Prostate gland (tissue), 2 donors: Measurements from ENCODE around the gene TMEM222.

Source experiments
- CTCF ChIP-seq, 4 experiments: fragments of 200-600 bp in 2 of 4; fragments of 450-650 bp in 2 of 4; sonication (generic) in 2 of 4; IDR thresholded peaks; 1 replicate in 3 of 4; 2 replicates in 1 of 4; pipeline ENCODE4 v1.5.1; 2016 to 2019; ENCODE audit warnings: antibody characterized with exemption in 4 of 4, mild to moderate bottlenecking in 2 of 4, moderate library complexity in 2 of 4
- POLR2A ChIP-seq: fragments of 450-650 bp; IDR thresholded peaks from one replicate; pipeline ENCODE4 v1.6.1; 2016; ENCODE audit warnings: antibody characterized with exemption, mild to moderate bottlenecking
- POLR2AphosphoS5 ChIP-seq: sonication (generic); formaldehyde crosslinking; IDR thresholded peaks from one replicate; pipeline ENCODE4 v1.6.1; 2017; ENCODE audit warnings: antibody characterized with exemption

- TF ChIP-seq CTCF (IDR thresholded peaks at IDR 0.05) (no peak), POLR2AphosphoS5 (no peak), POLR2A (no peak)
These were observed 20.3 kb upstream of the TMEM222 start for GRCh38 chr1:27301582-27302199.
